ENCODE measurements around the gene GPRC5C. TPM values are rescaled to one million over a fixed set of nuclear protein-coding genes. Genes with fewer than 3 reads are reported as not detected.

The GPRC5C gene
- total and polyA plus RNA-seq, 2 of the 13 experiments (the other 11 are each of a cell fraction or from before 2014, with no cell fraction given), result 85.6 to 300 TPM

DNA sequence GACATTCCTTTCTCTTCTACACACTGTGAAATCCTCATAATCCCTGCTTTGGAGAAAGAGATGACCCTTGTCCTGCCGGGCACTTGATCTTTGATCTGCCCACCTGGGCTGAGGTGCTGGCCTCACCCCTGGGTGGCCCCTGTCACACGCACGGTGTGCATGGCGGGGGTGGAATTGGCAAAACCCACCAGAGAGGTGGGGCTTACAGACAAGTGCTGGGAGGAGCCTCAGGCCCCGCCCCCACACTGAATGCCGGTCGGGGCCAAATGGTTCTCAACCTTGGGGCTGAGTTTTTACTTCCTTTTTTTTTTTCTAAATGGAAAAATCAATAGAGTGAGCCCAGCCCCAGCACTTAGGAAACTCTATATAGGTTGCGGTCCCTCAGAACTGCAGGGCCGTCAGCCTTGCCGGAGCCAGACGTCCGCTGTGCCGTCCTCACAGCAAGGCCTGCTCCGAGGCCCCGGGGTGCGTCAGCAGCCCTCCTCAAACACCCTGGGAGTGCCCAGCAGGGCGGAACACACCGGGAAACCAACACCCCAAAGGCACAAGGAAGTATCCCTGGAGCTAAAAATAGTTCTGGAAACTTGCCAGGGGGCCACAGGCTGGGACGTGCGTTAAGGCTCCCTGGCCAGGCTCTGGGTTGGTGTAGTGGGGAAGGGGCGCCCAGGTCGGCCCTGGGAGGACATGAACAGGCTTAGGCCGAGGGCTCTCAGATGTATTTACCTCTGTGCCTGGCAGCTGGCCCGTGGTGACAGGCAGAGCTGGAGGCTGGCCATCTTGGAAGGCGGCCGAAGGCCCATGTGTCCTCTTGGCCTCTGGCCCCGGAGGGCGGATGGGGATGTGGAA is 11.0 kb downstream of the GPRC5C start (continued):
- TF ChIP-seq, protein P1, sequence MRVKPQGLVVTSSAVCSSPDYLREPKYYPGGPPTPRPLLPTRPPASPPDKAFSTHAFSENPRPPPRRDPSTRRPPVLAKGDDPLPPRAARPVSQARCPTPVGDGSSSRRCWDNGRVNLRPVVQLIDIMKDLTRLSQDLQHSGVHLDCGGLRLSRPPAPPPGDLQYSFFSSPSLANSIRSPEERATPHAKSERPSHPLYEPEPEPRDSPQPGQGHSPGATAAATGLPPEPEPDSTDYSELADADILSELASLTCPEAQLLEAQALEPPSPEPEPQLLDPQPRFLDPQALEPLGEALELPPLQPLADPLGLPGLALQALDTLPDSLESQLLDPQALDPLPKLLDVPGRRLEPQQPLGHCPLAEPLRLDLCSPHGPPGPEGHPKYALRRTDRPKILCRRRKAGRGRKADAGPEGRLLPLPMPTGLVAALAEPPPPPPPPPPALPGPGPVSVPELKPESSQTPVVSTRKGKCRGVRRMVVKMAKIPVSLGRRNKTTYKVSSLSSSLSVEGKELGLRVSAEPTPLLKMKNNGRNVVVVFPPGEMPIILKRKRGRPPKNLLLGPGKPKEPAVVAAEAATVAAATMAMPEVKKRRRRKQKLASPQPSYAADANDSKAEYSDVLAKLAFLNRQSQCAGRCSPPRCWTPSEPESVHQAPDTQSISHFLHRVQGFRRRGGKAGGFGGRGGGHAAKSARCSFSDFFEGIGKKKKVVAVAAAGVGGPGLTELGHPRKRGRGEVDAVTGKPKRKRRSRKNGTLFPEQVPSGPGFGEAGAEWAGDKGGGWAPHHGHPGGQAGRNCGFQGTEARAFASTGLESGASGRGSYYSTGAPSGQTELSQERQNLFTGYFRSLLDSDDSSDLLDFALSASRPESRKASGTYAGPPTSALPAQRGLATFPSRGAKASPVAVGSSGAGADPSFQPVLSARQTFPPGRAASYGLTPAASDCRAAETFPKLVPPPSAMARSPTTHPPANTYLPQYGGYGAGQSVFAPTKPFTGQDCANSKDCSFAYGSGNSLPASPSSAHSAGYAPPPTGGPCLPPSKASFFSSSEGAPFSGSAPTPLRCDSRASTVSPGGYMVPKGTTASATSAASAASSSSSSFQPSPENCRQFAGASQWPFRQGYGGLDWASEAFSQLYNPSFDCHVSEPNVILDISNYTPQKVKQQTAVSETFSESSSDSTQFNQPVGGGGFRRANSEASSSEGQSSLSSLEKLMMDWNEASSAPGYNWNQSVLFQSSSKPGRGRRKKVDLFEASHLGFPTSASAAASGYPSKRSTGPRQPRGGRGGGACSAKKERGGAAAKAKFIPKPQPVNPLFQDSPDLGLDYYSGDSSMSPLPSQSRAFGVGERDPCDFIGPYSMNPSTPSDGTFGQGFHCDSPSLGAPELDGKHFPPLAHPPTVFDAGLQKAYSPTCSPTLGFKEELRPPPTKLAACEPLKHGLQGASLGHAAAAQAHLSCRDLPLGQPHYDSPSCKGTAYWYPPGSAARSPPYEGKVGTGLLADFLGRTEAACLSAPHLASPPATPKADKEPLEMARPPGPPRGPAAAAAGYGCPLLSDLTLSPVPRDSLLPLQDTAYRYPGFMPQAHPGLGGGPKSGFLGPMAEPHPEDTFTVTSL (CRISPR knock-in tag; IDR thresholded peaks at IDR 0.05; ENCODE audit: borderline replicate concordance), result peak; percentile 60
- TF ChIP-seq MAFK (conservative IDR thresholded peaks at IDR 0.05 in 1 of 2, IDR thresholded peaks at IDR 0.05 in 1 of 2; ENCODE audit: low read length in 2 of 2) (peak in 1 of 2 experiments; percentile 99; a peak in 2 of 4 replicates), CBFB (CRISPR knock-in tag; IDR thresholded peaks at IDR 0.05) (peak; percentile 64; the same call in 1 of the 2 replicates), ZNF44 (CRISPR knock-in tag; IDR thresholded peaks at IDR 0.05) (peak; percentile 72), ZIK1 (CRISPR knock-in tag; IDR thresholded peaks at IDR 0.05; ENCODE audit: borderline replicate concordance, low read depth) (no peak), XRCC5 (optimal IDR thresholded peaks at IDR 0.05; ENCODE audit: low read length) (peak; percentile 76), ZNF83 (CRISPR knock-in tag; IDR thresholded peaks at IDR 0.05; ENCODE audit: borderline replicate concordance) (no peak)

Measured in HepG2 (cell line).